HG02623 (cell line): Measurements from ENCODE around the gene CCBE1.

ENCODE experiments used
- ATAC-seq: cut with Tn5 transposase; IDR thresholded peaks from one replicate; pipeline ENCODE4 v1.9.1; 2021; ENCODE audit warnings: moderate library complexity; ENCODE audit not compliant: unreplicated experiment

Gene CCBE1

GRCh38 chr18:59509481-59510442, 187.5 kb downstream of the CCBE1 start:
- ATAC-seq: no peak

- ATAC-seq: no peak
Measured at GRCh38 chr18:59505356-59505755, 191.9 kb downstream of the CCBE1 start.

GRCh38 chr18:59502274-59503175, 194.7 kb downstream of the CCBE1 start:
- no peak for ATAC-seq

GRCh38 chr18:59501920-59502273, 195.3 kb downstream of the CCBE1 start:
- ATAC-seq: no peak

GRCh38 chr18:59500765-59501164, 196.5 kb downstream of the CCBE1 start:
- ATAC-seq: no peak

- ATAC-seq: no peak
Measured at GRCh38 chr18:59498506-59499086, 198.6 kb downstream of the CCBE1 start.

GRCh38 chr18:59492756-59493421, 204.3 kb downstream of the CCBE1 start:
- ATAC-seq: no peak

GRCh38 chr18:59488899-59489298, 208.3 kb downstream of the CCBE1 start:
- no peak for ATAC-seq

- ATAC-seq: no peak
Measured at GRCh38 chr18:59485382-59485781, 211.8 kb downstream of the CCBE1 start.

- ATAC-seq: no peak
Measured at GRCh38 chr18:59484561-59485328, 212.5 kb downstream of the CCBE1 start.

GRCh38 chr18:59484131-59484530, 213.1 kb downstream of the CCBE1 start:
- no peak for ATAC-seq

- no peak for ATAC-seq
Measured at GRCh38 chr18:59481436-59481835, 215.8 kb downstream of the CCBE1 start.

GRCh38 chr18:59479776-59480175, 217.4 kb downstream of the CCBE1 start:
- no peak for ATAC-seq

- ATAC-seq: no peak
Measured at GRCh38 chr18:59478591-59478990, 218.6 kb downstream of the CCBE1 start.

GRCh38 chr18:59477849-59478248, 219.4 kb downstream of the CCBE1 start:
- no peak for ATAC-seq

GRCh38 chr18:59470561-59471121, 226.6 kb downstream of the CCBE1 start:
- no peak for ATAC-seq

GRCh38 chr18:59469463-59470180, 227.6 kb downstream of the CCBE1 start:
- no peak for ATAC-seq

GRCh38 chr18:59468821-59469220, 228.4 kb downstream of the CCBE1 start:
- no peak for ATAC-seq

- ATAC-seq: no peak
Measured at GRCh38 chr18:59467497-59467896, 229.7 kb downstream of the CCBE1 start.
